Activated CD4-positive, alpha-beta memory T cell treated with anti-CD3 and anti-CD28 coated beads for 36 hours (primary cell): ENCODE data around the gene SBDS. TPM values are rescaled to one million over a fixed set of nuclear protein-coding genes. Genes with fewer than 3 reads are reported as not detected.

Source experiments
- CTCF ChIA-PET: fragments of 350-600 bp; sonication (Branson Sonifier 250); formaldehyde crosslinking; loops from one replicate; lab custom pipeline; 2021; ENCODE audit warnings: antibody characterized with exemption, inconsistent platforms; lab: Charles Lee
- POLR2A ChIA-PET: fragments of 350-600 bp; sonication (Branson Sonifier 250); formaldehyde crosslinking; loops from one replicate; lab custom pipeline; 2021; ENCODE audit warnings: antibody characterized with exemption; lab: Charles Lee
- DNase-seq: peaks from one replicate; pipeline ENCODE4 v3.0.0-alpha.2; 2020
- H3K27ac Mint-ChIP-seq: one replicate; pipeline ENCODE4 v1.8.0; 2021; ENCODE audit warnings: mixed read lengths
- H3K27me3 Mint-ChIP-seq: one replicate; pipeline ENCODE4 v1.8.0; 2021; ENCODE audit warnings: mixed read lengths
- H3K36me3 Mint-ChIP-seq: one replicate; pipeline ENCODE4 v1.8.0; 2021; ENCODE audit warnings: mixed read lengths
- H3K4me1 Mint-ChIP-seq: one replicate; pipeline ENCODE4 v1.8.0; 2021; ENCODE audit warnings: low read depth, mixed read lengths
- H3K4me3 Mint-ChIP-seq: one replicate; pipeline ENCODE4 v1.8.0; 2021; ENCODE audit warnings: mild to moderate bottlenecking, mixed read lengths
- H3K9me3 Mint-ChIP-seq: one replicate; pipeline ENCODE4 v1.8.0; 2021; ENCODE audit warnings: mixed read lengths
- intact Hi-C: fragments of 100-400 bp; cut with micrococcal nuclease; formaldehyde crosslinking; loops from one replicate; pipeline ENCODE4 v1.15.1; 2023
- total RNA-seq, 2 experiments: library from RNA; stranded (reverse); gene quantifications; one replicate each; pipeline ENCODE4 v1.2.3, GENCODE V29; 2021

SBDS gene
- total RNA-seq, 2 experiments from 2014 or later = 55.7 to 58.3 TPM

DNA sequence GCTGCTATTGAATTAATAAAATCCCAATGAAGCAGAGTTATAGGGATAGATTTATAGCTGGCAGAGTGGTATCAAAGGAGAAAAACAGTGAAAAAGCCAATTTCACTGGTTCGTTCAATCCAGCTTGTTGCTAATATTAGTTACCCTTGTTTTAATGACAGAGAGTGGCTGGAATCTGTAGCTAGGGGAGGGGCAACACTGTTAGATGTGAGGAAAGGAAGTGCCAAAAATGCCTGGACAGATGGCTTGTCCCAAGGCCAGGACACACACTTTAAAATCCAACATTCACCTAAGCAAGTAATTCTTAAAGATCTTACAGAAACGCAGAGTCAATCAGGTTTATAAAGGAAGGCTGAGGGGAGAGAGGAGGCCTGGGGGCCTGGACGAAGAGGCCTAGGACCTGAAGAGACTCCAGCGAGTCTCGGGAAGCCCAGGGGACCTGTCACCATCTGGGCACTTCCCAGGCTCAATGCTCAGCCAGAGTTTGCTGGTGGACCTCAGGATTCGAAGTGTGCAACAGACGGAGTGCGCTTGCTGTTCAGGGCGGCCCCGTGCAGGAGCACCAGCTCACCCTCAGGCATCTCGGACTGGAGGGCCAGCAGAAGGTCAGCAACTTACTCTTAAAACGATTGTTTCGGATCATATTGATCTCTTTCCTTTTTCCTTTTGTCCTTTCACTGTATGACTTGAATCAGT is 37.6 kb downstream of the SBDS start:
- no peaks in the 10 kb centered on the region for H3K9me3 Mint-ChIP-seq
- H3K27ac Mint-ChIP-seq = no peak overlapping the region
- no peaks in the 10 kb centered on the region for H3K27me3 Mint-ChIP-seq
- CTCF ChIA-PET = no interaction called here
- peaks cover 17% of the 10 kb centered on the region for H3K36me3 Mint-ChIP-seq
- intact Hi-C loops = no loop called here
- POLR2A ChIA-PET = no interaction called here
- H3K4me3 Mint-ChIP-seq = no peak overlapping the region
- no peaks in the 10 kb centered on the region for H3K4me1 Mint-ChIP-seq
- no peak for DNase-seq

DNA sequence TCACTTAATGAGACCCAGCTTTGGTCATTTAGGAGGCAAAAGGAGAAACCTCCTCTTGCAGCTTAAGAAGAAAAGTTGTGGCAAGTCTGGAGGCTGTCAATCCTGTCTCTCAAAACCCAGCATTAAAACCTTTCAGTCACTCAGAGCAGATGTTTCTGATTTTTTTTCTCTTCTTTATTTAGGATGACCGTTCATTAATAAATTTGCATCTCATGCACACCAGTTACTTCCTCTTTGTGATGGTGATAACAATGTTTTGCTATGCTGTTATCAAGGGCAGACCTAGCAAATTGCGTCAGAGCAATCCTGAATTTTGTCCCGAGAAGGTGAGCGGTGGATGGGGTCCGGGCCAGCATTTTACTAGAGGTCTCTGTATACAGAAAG is 42.4 kb downstream of the SBDS start:
- H3K4me3 Mint-ChIP-seq = no peak overlapping the region
- POLR2A ChIA-PET = no interaction called here
- no peaks in the 10 kb centered on the region for H3K9me3 Mint-ChIP-seq
- intact Hi-C loops = no loop called here
- no peak for DNase-seq
- no peak overlapping the region for H3K27ac Mint-ChIP-seq
- H3K36me3 Mint-ChIP-seq = peaks cover 33% of the 10 kb centered on the region
- no peaks in the 10 kb centered on the region for H3K4me1 Mint-ChIP-seq
- no peaks in the 10 kb centered on the region for H3K27me3 Mint-ChIP-seq
- CTCF ChIA-PET = no interaction called here

DNA sequence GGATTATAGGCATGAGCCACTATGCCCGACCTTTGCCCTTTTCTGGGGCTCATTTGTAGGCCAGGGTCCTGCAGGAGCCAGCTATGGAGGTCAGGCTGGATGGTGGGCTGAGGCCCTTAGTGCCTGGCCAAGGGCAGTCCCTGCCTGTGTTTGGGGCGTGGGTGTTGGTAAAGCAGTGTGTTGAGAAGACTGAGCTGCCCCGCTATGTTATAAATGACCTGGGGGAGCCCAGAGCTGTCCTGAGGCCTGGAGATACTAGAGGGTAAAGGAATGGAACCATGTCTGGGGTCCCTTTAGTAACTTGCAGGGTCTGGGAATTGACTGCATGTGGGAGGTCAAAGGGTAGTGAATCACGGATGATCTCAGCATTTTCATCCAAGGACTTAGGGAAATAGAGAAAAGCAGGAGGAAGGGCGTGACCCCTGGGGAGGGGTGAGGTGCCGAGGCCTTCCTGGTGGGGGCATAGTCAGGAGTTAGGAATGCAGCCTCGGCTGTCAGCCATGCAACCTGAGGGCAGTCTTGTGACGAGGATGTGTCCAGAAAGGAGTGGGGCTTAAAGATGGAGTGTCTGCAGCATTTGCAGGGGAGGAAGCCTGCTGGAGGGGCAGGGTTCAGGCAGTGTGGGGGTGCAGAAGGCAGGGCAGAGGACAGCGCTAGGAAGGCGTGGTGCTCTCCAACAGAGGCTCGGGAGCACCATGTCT is 42.9 kb downstream of the SBDS start:
- POLR2A ChIA-PET = no interaction called here
- H3K36me3 Mint-ChIP-seq = peaks cover 31% of the 10 kb centered on the region
- no peaks in the 10 kb centered on the region for H3K27me3 Mint-ChIP-seq
- DNase-seq = no peak
- H3K27ac Mint-ChIP-seq = no peak overlapping the region
- H3K4me1 Mint-ChIP-seq = no peaks in the 10 kb centered on the region
- intact Hi-C loops = no loop called here
- CTCF ChIA-PET = no interaction called here
- H3K9me3 Mint-ChIP-seq = no peaks in the 10 kb centered on the region
- no peak overlapping the region for H3K4me3 Mint-ChIP-seq

DNA sequence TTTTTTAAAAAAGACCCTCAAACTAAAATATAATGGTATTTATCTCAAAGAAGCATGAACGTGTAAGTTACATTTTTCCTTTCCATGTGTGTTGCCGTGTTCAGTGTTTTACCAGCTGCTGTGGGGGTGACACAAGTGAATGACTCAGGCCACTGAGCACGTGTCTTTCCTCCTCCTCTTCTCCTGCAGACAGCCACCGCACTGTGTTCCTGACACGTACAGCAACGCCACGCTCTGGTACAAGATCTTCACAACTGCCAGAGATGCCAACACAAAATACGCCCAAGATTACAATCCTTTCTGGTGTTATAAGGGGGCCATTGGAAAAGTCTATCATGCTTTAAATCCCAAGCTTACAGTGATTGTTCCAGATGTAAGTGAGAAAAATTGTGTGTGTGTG is 44.6 kb downstream of the SBDS start:
- H3K9me3 Mint-ChIP-seq = no peaks in the 10 kb centered on the region
- H3K27ac Mint-ChIP-seq = no peak overlapping the region
- no peaks in the 10 kb centered on the region for H3K27me3 Mint-ChIP-seq
- CTCF ChIA-PET = no interaction called here
- POLR2A ChIA-PET = no interaction called here
- DNase-seq = no peak
- peaks cover 26% of the 10 kb centered on the region for H3K36me3 Mint-ChIP-seq
- intact Hi-C loops = no loop called here
- no peaks in the 10 kb centered on the region for H3K4me1 Mint-ChIP-seq
- no peak overlapping the region for H3K4me3 Mint-ChIP-seq

DNA sequence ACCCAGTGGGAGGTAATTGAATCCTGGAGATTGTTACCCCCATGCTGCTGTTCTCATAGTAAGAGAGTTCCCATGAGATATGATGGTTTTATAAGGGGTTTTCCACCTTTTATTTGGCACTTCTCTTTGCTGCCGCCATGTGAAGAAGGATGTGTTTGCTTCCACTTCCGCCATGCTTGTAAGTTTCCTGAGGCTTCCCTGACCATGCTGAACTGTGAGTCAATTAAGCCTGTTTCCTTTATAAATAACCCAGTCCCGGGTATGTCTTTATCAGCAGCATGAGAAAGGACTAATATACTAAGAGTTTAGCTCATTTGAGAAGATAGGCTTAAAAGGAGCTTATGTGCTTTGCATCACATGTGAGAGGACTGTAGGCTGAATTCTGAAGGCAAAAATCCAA is 45.1 kb downstream of the SBDS start:
- POLR2A ChIA-PET = no interaction called here

DNA sequence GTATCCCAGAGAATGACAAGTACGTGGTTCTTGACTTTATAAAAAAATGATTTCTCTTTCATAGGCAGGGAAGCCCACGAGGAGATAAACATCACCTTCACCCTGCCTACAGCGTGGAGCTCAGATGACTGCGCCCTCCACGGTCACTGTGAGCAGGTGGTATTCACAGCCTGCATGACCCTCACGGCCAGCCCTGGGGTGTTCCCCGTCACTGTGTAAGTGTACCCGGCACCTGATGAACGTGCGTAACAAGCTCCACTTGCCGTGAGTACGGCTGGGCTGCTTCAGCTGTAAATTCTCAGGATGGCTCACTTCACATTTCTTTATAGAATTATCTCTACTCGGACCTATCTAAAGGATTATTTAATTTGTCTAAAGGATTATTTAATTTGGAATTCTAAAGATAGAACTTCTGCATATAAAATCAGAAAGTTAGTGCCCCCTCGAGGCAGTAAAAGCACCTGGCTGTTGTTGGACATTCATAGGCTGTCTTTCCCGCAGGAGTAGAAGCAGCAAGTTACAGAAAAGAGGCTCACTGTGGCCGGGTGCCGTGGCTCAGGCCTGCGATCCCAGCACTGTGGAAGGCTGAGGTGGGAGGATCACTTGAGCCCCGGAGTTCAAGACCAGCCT is 46.8 kb downstream of the SBDS start:
- DNase-seq = no peak
- Mint-ChIP-seq H3K4me3 (no peak overlapping the region), H3K9me3 (no peaks in the 10 kb centered on the region), H3K27me3 (no peaks in the 10 kb centered on the region), H3K27ac (no peak overlapping the region), H3K4me1 (no peaks in the 10 kb centered on the region), H3K36me3 (peaks cover 38% of the 10 kb centered on the region)
- POLR2A ChIA-PET = no interaction called here
- CTCF ChIA-PET = no interaction called here
- intact Hi-C loops = no loop called here

More for the DNA sequence above, 45.1 kb downstream of the SBDS start:
- intact Hi-C loops = no loop called here
- DNase-seq = no peak
- H3K27ac Mint-ChIP-seq = no peak overlapping the region
- peaks cover 28% of the 10 kb centered on the region for H3K36me3 Mint-ChIP-seq
- no peaks in the 10 kb centered on the region for H3K4me1 Mint-ChIP-seq
- H3K27me3 Mint-ChIP-seq = no peaks in the 10 kb centered on the region
- H3K9me3 Mint-ChIP-seq = no peaks in the 10 kb centered on the region
- CTCF ChIA-PET = no interaction called here
- no peak overlapping the region for H3K4me3 Mint-ChIP-seq

DNA sequence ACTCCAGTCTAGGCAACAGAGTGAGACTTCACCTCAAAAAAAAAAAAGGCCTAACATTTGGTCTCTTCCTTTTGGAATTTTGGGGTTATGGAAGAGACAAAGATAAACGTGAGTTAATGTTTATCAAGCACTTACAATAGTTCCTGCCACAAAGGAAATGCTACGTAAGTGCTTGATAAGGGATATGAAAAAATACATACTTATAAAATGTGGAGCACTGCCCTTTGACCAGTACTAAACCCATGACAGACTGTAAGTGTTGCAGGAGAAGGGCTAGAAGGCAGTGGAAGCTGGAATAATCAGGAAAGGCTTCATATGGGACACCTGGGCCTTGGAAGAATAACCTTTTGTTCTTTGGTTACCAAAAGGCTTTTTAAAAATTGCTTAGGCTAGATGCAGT is 48.8 kb downstream of the SBDS start:
- CTCF ChIA-PET = no interaction called here
- no peak overlapping the region for H3K27ac Mint-ChIP-seq
- POLR2A ChIA-PET = no interaction called here
- intact Hi-C loops = no loop called here
- no peaks in the 10 kb centered on the region for H3K4me1 Mint-ChIP-seq
- H3K9me3 Mint-ChIP-seq = no peaks in the 10 kb centered on the region
- H3K27me3 Mint-ChIP-seq = no peaks in the 10 kb centered on the region
- DNase-seq = no peak
- H3K4me3 Mint-ChIP-seq = no peak overlapping the region
- peaks cover 37% of the 10 kb centered on the region for H3K36me3 Mint-ChIP-seq

DNA sequence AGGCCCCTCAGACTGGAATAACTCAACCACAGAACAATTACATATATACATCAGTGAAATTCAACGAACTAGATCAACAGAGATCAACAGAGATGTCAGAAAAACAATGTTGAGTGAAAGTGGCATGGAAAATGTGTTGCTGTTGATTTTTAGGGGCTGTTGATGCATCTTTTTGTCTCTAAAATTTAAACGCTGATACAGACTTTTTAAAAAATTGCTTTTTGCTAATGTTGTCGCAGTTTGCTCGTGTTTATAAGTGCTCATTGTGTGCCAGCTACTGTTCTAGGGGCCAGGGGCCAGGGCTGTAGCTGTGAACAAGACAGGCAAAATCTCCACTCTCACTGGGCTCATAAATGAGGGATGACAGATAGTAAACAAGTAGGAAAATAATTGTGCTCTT is 56.1 kb downstream of the SBDS start:
- peaks cover 32% of the 10 kb centered on the region for H3K4me1 Mint-ChIP-seq
- intact Hi-C loops = no loop called here
- no peaks in the 10 kb centered on the region for H3K9me3 Mint-ChIP-seq
- no peak overlapping the region for H3K4me3 Mint-ChIP-seq
- no peak overlapping the region for H3K27ac Mint-ChIP-seq
- H3K27me3 Mint-ChIP-seq = no peaks in the 10 kb centered on the region
- POLR2A ChIA-PET = no interaction called here
- H3K36me3 Mint-ChIP-seq = peaks cover 11% of the 10 kb centered on the region
- DNase-seq = no peak
- CTCF ChIA-PET = no interaction called here

DNA sequence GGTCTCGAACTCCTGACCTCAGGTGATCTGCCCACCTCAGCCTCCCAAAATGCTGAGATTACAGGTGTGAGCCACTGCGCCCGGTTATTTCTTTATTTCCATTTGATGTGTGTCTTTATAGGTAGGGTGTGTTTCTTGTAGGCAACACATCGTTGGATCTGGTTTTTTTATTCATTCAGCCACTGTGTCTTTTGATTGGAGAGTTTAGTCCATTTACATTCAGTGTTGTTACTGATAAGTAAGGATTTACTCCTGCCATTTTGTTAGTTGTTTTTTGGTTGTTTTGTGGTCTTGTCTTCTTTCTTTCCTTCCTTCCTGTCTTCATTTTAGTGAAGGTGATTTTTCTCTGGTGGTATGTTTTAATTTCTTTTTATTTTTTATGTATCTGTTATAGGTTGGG is 57.4 kb downstream of the SBDS start:
- H3K9me3 Mint-ChIP-seq = no peaks in the 10 kb centered on the region
- no peaks in the 10 kb centered on the region for H3K27me3 Mint-ChIP-seq
- no peak for DNase-seq
- no peak overlapping the region for H3K27ac Mint-ChIP-seq
- H3K4me3 Mint-ChIP-seq = no peak overlapping the region
- ChIA-PET CTCF (interaction anchor here (1.0 to 1.2 kb wide), 2 partner anchors 33 to 94 kb away, joined by 3 read pairs; no protein-coding TSS in a partner anchor), POLR2A (no interaction called here)
- intact Hi-C loops = no loop called here
- peaks cover 9% of the 10 kb centered on the region for H3K36me3 Mint-ChIP-seq
- peaks cover 40% of the 10 kb centered on the region for H3K4me1 Mint-ChIP-seq

Other genes starting within 250 kb of the SBDS start
- 10 to 100 TPM; 67.2 to 70.3 TPM for gene TMEM248, start 74.4 kb downstream of the SBDS start, total RNA-seq
- 10 to 100 TPM; 15.0 to 16.4 TPM for gene TYW1, start 1.2 kb upstream of the SBDS start, total RNA-seq